ENCODE data around the gene CD300LG.
A peak's percentile ranks its signal among the peaks of the same experiment; 100 is the strongest.

CD300LG gene

GRCh38 chr17:43825567-43825966 is 21.4 kb upstream of the CD300LG start:
- no peaks in the 10 kb centered on the region for H3K9me3 ChIP-seq (ENCODE audit: control insufficient read depth, insufficient read depth, low read depth, low read length)
- no peak overlapping the region for H3K27ac ChIP-seq (ENCODE audit: low read depth, low read length)
- H3K36me3 ChIP-seq (ENCODE audit: control insufficient read depth, insufficient read depth, low read length) = peaks cover 7% of the 10 kb centered on the region
- H3K27me3 ChIP-seq (ENCODE audit: control insufficient read depth, insufficient read depth, low read length) = no peaks in the 10 kb centered on the region
- H3K4me1 ChIP-seq (ENCODE audit: control insufficient read depth, insufficient read depth, low read length) = peaks cover 10% of the 10 kb centered on the region; the same call in 1 of the 2 replicates
- H3K9ac ChIP-seq (ENCODE audit: low read length) = no peak overlapping the region
- H3K4me3 ChIP-seq (ENCODE audit: low read depth, low read length) = no peak overlapping the region

GRCh38 chr17:43826206-43826605 is 20.8 kb upstream of the CD300LG start:
- H3K9me3 ChIP-seq (ENCODE audit: control insufficient read depth, insufficient read depth, low read depth, low read length) = no peaks in the 10 kb centered on the region
- peaks cover 15% of the 10 kb centered on the region for H3K4me1 ChIP-seq (ENCODE audit: control insufficient read depth, insufficient read depth, low read length)
- H3K9ac ChIP-seq (ENCODE audit: low read length) = no peak overlapping the region
- H3K36me3 ChIP-seq (ENCODE audit: control insufficient read depth, insufficient read depth, low read length) = peaks cover 7% of the 10 kb centered on the region
- no peaks in the 10 kb centered on the region for H3K27me3 ChIP-seq (ENCODE audit: control insufficient read depth, insufficient read depth, low read length)
- H3K27ac ChIP-seq (ENCODE audit: low read depth, low read length) = no peak overlapping the region
- no peak overlapping the region for H3K4me3 ChIP-seq (ENCODE audit: low read depth, low read length)

GRCh38 chr17:43827596-43827995 is 19.4 kb upstream of the CD300LG start:
- peaks cover 6% of the 10 kb centered on the region; the same call in 1 of the 2 replicates for H3K27me3 ChIP-seq (ENCODE audit: control insufficient read depth, insufficient read depth, low read length)
- no peak overlapping the region for H3K27ac ChIP-seq (ENCODE audit: low read depth, low read length)
- H3K36me3 ChIP-seq (ENCODE audit: control insufficient read depth, insufficient read depth, low read length) = peaks cover 7% of the 10 kb centered on the region
- H3K4me3 ChIP-seq (ENCODE audit: low read depth, low read length) = no peak overlapping the region
- H3K4me1 ChIP-seq (ENCODE audit: control insufficient read depth, insufficient read depth, low read length) = peaks cover 26% of the 10 kb centered on the region
- no peaks in the 10 kb centered on the region for H3K9me3 ChIP-seq (ENCODE audit: control insufficient read depth, insufficient read depth, low read depth, low read length)
- no peak overlapping the region for H3K9ac ChIP-seq (ENCODE audit: low read length)

- Histone ChIP-seq H3K9me3 (ENCODE audit: control insufficient read depth, insufficient read depth, low read depth, low read length) (peaks cover 5% of the 10 kb centered on the region; the same call in 1 of the 2 replicates), H3K36me3 (ENCODE audit: control insufficient read depth, insufficient read depth, low read length) (peaks cover 7% of the 10 kb centered on the region; the same call in 1 of the 2 replicates), H3K27me3 (ENCODE audit: control insufficient read depth, insufficient read depth, low read length) (peaks cover 22% of the 10 kb centered on the region), H3K27ac (ENCODE audit: low read depth, low read length) (no peak overlapping the region), H3K9ac (ENCODE audit: low read length) (no peak overlapping the region), H3K4me1 (ENCODE audit: control insufficient read depth, insufficient read depth, low read length) (peaks cover 28% of the 10 kb centered on the region), H3K4me3 (ENCODE audit: low read depth, low read length) (no peak overlapping the region)
Measured at GRCh38 chr17:43829738-43830137, 17.2 kb upstream of the CD300LG start.

GRCh38 chr17:43830510-43831140 is 16.4 kb upstream of the CD300LG start:
- no peak overlapping the region for H3K4me3 ChIP-seq (ENCODE audit: low read depth, low read length)
- H3K9me3 ChIP-seq (ENCODE audit: control insufficient read depth, insufficient read depth, low read depth, low read length) = peaks cover 5% of the 10 kb centered on the region; the same call in 1 of the 2 replicates
- peaks cover 23% of the 10 kb centered on the region for H3K27me3 ChIP-seq (ENCODE audit: control insufficient read depth, insufficient read depth, low read length)
- peaks cover 27% of the 10 kb centered on the region for H3K4me1 ChIP-seq (ENCODE audit: control insufficient read depth, insufficient read depth, low read length)
- H3K36me3 ChIP-seq (ENCODE audit: control insufficient read depth, insufficient read depth, low read length) = peaks cover 7% of the 10 kb centered on the region; the same call in 1 of the 2 replicates
- H3K27ac ChIP-seq (ENCODE audit: low read depth, low read length) = no peak overlapping the region
- H3K9ac ChIP-seq (ENCODE audit: low read length) = no peak overlapping the region

- Histone ChIP-seq H3K36me3 (ENCODE audit: control insufficient read depth, insufficient read depth, low read length) (peaks cover 7% of the 10 kb centered on the region; the same call in 1 of the 2 replicates), H3K27ac (ENCODE audit: low read depth, low read length) (no peak overlapping the region), H3K4me1 (ENCODE audit: control insufficient read depth, insufficient read depth, low read length) (peaks cover 19% of the 10 kb centered on the region), H3K9me3 (ENCODE audit: control insufficient read depth, insufficient read depth, low read depth, low read length) (peaks cover 5% of the 10 kb centered on the region; the same call in 1 of the 2 replicates), H3K27me3 (ENCODE audit: control insufficient read depth, insufficient read depth, low read length) (peaks cover 23% of the 10 kb centered on the region), H3K4me3 (ENCODE audit: low read depth, low read length) (0 out of 2 replicates have a peak overlapping the region, but pooled peaks have one; percentile 76), H3K9ac (ENCODE audit: low read length) (no peak overlapping the region)
Measured at GRCh38 chr17:43831633-43832032, 15.3 kb upstream of the CD300LG start.

- Histone ChIP-seq H3K36me3 (ENCODE audit: control insufficient read depth, insufficient read depth, low read length) (peaks cover 7% of the 10 kb centered on the region; the same call in 1 of the 2 replicates), H3K27me3 (ENCODE audit: control insufficient read depth, insufficient read depth, low read length) (peaks cover 23% of the 10 kb centered on the region), H3K4me3 (ENCODE audit: low read depth, low read length) (peak overlapping the region; percentile 76), H3K27ac (ENCODE audit: low read depth, low read length) (no peak overlapping the region), H3K9me3 (ENCODE audit: control insufficient read depth, insufficient read depth, low read depth, low read length) (peaks cover 5% of the 10 kb centered on the region; the same call in 1 of the 2 replicates), H3K4me1 (ENCODE audit: control insufficient read depth, insufficient read depth, low read length) (peaks cover 19% of the 10 kb centered on the region), H3K9ac (ENCODE audit: low read length) (peak overlapping the region; percentile 43)
Measured at GRCh38 chr17:43832168-43832975, 14.6 kb upstream of the CD300LG start.

- peak within 1 kb of the TSS; percentile 43 for H3K9ac ChIP-seq (ENCODE audit: low read length)
- peaks cover 23% of the 10 kb centered on the region for H3K27me3 ChIP-seq (ENCODE audit: control insufficient read depth, insufficient read depth, low read length)
- H3K36me3 ChIP-seq (ENCODE audit: control insufficient read depth, insufficient read depth, low read length) = peaks cover 7% of the 10 kb centered on the region; the same call in 1 of the 2 replicates
- peaks cover 5% of the 10 kb centered on the region; the same call in 1 of the 2 replicates for H3K9me3 ChIP-seq (ENCODE audit: control insufficient read depth, insufficient read depth, low read depth, low read length)
- no peak within 1 kb of the TSS for H3K27ac ChIP-seq (ENCODE audit: low read depth, low read length)
- peaks cover 19% of the 10 kb centered on the region for H3K4me1 ChIP-seq (ENCODE audit: control insufficient read depth, insufficient read depth, low read length)
- H3K4me3 ChIP-seq (ENCODE audit: low read depth, low read length) = peak within 1 kb of the TSS; percentile 76
Measured at GRCh38 chr17:43832976-43833829, 13.8 kb upstream of the CD300LG start, which contains the start of gene MPP3. MPP3 (minus strand) TSS chr17:43833146; CDS start chr17:43831906, 1,240 bp downstream.

GRCh38 chr17:43834106-43834505 is 12.9 kb upstream of the CD300LG start:
- Histone ChIP-seq H3K9ac (ENCODE audit: low read length) (no peak overlapping the region), H3K27ac (ENCODE audit: low read depth, low read length) (no peak overlapping the region), H3K27me3 (ENCODE audit: control insufficient read depth, insufficient read depth, low read length) (peaks cover 23% of the 10 kb centered on the region), H3K9me3 (ENCODE audit: control insufficient read depth, insufficient read depth, low read depth, low read length) (peaks cover 5% of the 10 kb centered on the region; the same call in 1 of the 2 replicates), H3K36me3 (ENCODE audit: control insufficient read depth, insufficient read depth, low read length) (peaks cover 4% of the 10 kb centered on the region; the same call in 1 of the 2 replicates), H3K4me3 (ENCODE audit: low read depth, low read length) (no peak overlapping the region), H3K4me1 (ENCODE audit: control insufficient read depth, insufficient read depth, low read length) (peaks cover 19% of the 10 kb centered on the region)

GRCh38 chr17:43839670-43840108 is 7.3 kb upstream of the CD300LG start:
- no peaks in the 10 kb centered on the region for H3K36me3 ChIP-seq (ENCODE audit: control insufficient read depth, insufficient read depth, low read length)
- H3K27ac ChIP-seq (ENCODE audit: low read depth, low read length) = no peak overlapping the region
- no peaks in the 10 kb centered on the region for H3K4me1 ChIP-seq (ENCODE audit: control insufficient read depth, insufficient read depth, low read length)
- no peak overlapping the region for H3K4me3 ChIP-seq (ENCODE audit: low read depth, low read length)
- H3K27me3 ChIP-seq (ENCODE audit: control insufficient read depth, insufficient read depth, low read length) = peaks cover 2% of the 10 kb centered on the region; the same call in 1 of the 2 replicates
- H3K9me3 ChIP-seq (ENCODE audit: control insufficient read depth, insufficient read depth, low read depth, low read length) = no peaks in the 10 kb centered on the region
- H3K9ac ChIP-seq (ENCODE audit: low read length) = no peak overlapping the region

Measured in HUES6 (cell line).